Activated B cell treated with CpG ODN at 0.5 μM for 24 hours (primary cell): ENCODE measurements around the gene CHRNA10. TPM values are rescaled to one million over a fixed set of nuclear protein-coding genes. Genes with fewer than 3 reads are reported as not detected.

ENCODE experiments used
- ATAC-seq: fragments of 200-7000 bp; cut with Tn5 transposase; one replicate; pipeline ENCODE4 v1.10.0; 2021; ENCODE audit warnings: low read depth, mild to moderate bottlenecking, moderate library complexity
- CTCF ChIA-PET: fragments of 350-600 bp; sonication (Branson Sonifier 250); formaldehyde crosslinking; loops from one replicate; lab custom pipeline; 2021; ENCODE audit warnings: antibody characterized with exemption; lab: Charles Lee
- POLR2A ChIA-PET: fragments of 350-600 bp; sonication (Branson Sonifier 250); formaldehyde crosslinking; loops from one replicate; lab custom pipeline; 2021; ENCODE audit warnings: antibody characterized with exemption; lab: Charles Lee
- DNase-seq: peaks from one replicate; pipeline ENCODE4 v3.0.0; 2022
- H3K27ac Mint-ChIP-seq: one replicate; pipeline ENCODE4 v1.8.0; 2020; ENCODE audit warnings: mixed read lengths
- H3K27me3 Mint-ChIP-seq: one replicate; pipeline ENCODE4 v1.8.0; 2021; ENCODE audit warnings: mixed read lengths
- H3K36me3 Mint-ChIP-seq: one replicate; pipeline ENCODE4 v1.8.0; 2021; ENCODE audit warnings: low read depth, mixed read lengths
- H3K4me1 Mint-ChIP-seq: one replicate; pipeline ENCODE4 v1.8.0; 2021; ENCODE audit warnings: mixed read lengths
- H3K4me3 Mint-ChIP-seq: one replicate; pipeline ENCODE4 v1.8.0; 2020; ENCODE audit warnings: mild to moderate bottlenecking, mixed read lengths
- H3K9me3 Mint-ChIP-seq: one replicate; pipeline ENCODE4 v1.8.0; 2020; ENCODE audit warnings: mixed read lengths
- CTCF ChIP-seq: fragments of 200-600 bp; IDR thresholded peaks from one replicate; pipeline ENCODE4 v1.8.0; 2022; ENCODE audit warnings: antibody characterized with exemption, mild to moderate bottlenecking
- intact Hi-C: fragments of 100-400 bp; cut with micrococcal nuclease; formaldehyde crosslinking; loops from one replicate; pipeline ENCODE4 v1.15.1; 2024
- total RNA-seq: library from RNA; stranded (reverse); gene quantifications from 2 replicates; pipeline ENCODE4 v1.2.3, GENCODE V29; 2022

The CHRNA10 gene
- total RNA-seq, 1 donor from 2014 or later, result 3.0 TPM

GRCh38 chr11:3685923-3686322 lies 14.7 kb upstream of the CHRNA10 start:
- peaks cover 79% of the 10 kb centered on the region for H3K36me3 Mint-ChIP-seq
- DNase-seq, result no peak
- no peak overlapping the region for H3K27ac Mint-ChIP-seq
- no peak for ATAC-seq
- ChIA-PET CTCF (no interaction called here), POLR2A (no interaction called here)
- H3K4me3 Mint-ChIP-seq, result no peak overlapping the region
- TF ChIP-seq CTCF, result no peak
- intact Hi-C loops, result no loop called here
- no peaks in the 10 kb centered on the region for H3K9me3 Mint-ChIP-seq
- H3K4me1 Mint-ChIP-seq, result no peaks in the 10 kb centered on the region
- H3K27me3 Mint-ChIP-seq, result no peaks in the 10 kb centered on the region

GRCh38 chr11:3684819-3685172 lies 13.6 kb upstream of the CHRNA10 start:
- no peak overlapping the region for H3K4me3 Mint-ChIP-seq
- ATAC-seq (no peak), DNase-seq (no peak)
- intact Hi-C loops, result no loop called here
- H3K36me3 Mint-ChIP-seq, result peaks cover 81% of the 10 kb centered on the region
- H3K9me3 Mint-ChIP-seq, result no peaks in the 10 kb centered on the region
- POLR2A ChIA-PET, result no interaction called here
- H3K27ac Mint-ChIP-seq, result no peak overlapping the region
- CTCF ChIA-PET, result no interaction called here
- no peaks in the 10 kb centered on the region for H3K4me1 Mint-ChIP-seq
- no peaks in the 10 kb centered on the region for H3K27me3 Mint-ChIP-seq
- TF ChIP-seq CTCF, result no peak

- no peak for ATAC-seq
- TF ChIP-seq CTCF, result no peak
- DNase-seq, result no peak
- Mint-ChIP-seq H3K36me3 (peaks cover 85% of the 10 kb centered on the region), H3K4me1 (no peaks in the 10 kb centered on the region), H3K4me3 (no peak overlapping the region), H3K27ac (no peak overlapping the region), H3K9me3 (no peaks in the 10 kb centered on the region), H3K27me3 (no peaks in the 10 kb centered on the region)
- intact Hi-C loops, result no loop called here
- ChIA-PET CTCF (no interaction called here), POLR2A (interaction anchor here (0.9 kb wide), 1 partner anchor 88 kb away, joined by 12 read pairs; no protein-coding TSS in a partner anchor)
These were observed 13.1 kb upstream of the CHRNA10 start for GRCh38 chr11:3684129-3684818.

- Mint-ChIP-seq H3K36me3 (peaks cover 90% of the 10 kb centered on the region), H3K27me3 (no peaks in the 10 kb centered on the region), H3K27ac (no peak overlapping the region), H3K9me3 (no peaks in the 10 kb centered on the region), H3K4me1 (no peaks in the 10 kb centered on the region), H3K4me3 (no peak overlapping the region)
- no peak for TF ChIP-seq CTCF
- ATAC-seq (no peak), DNase-seq (no peak)
- intact Hi-C loops, result no loop called here
- POLR2A ChIA-PET, result no interaction called here
- CTCF ChIA-PET, result no interaction called here
These were observed 11.9 kb upstream of the CHRNA10 start for GRCh38 chr11:3683039-3683438.

GRCh38 chr11:3679077-3679476 lies 7.9 kb upstream of the CHRNA10 start:
- Mint-ChIP-seq H3K9me3 (no peaks in the 10 kb centered on the region), H3K4me3 (no peak overlapping the region), H3K27me3 (no peaks in the 10 kb centered on the region), H3K27ac (no peak overlapping the region), H3K36me3 (peaks cover 90% of the 10 kb centered on the region), H3K4me1 (no peaks in the 10 kb centered on the region)
- CTCF ChIA-PET, result no interaction called here
- POLR2A ChIA-PET, result interaction anchor here (0.6 kb wide), 1 partner anchor 1117 kb away, joined by 4 read pairs; no protein-coding TSS in a partner anchor
- no peak for TF ChIP-seq CTCF
- no peak for ATAC-seq
- intact Hi-C loops, result no loop called here
- no peak for DNase-seq
